OCI-LY1 (cell line): ENCODE measurements around the gene ATP8A2.
"Not testable (repeated sequence)": the region's sequence is repeated elsewhere in the genome, so short reads cannot be mapped to it uniquely, and the experiment has no call there.

Experiments used
- H2AFZ ChIP-seq: fragments of 200-600 bp; sonication (generic), shearing (Covaris generic); 2 replicates; pipeline ENCODE4 v1.6.0; 2014; ENCODE audit warnings: antibody characterized with exemption, mild to moderate bottlenecking, low read length
- H3F3A ChIP-seq: fragments of 200-600 bp; sonication (generic), shearing (Covaris generic); 2 replicates; pipeline ENCODE4 v1.6.0; 2014; ENCODE audit warnings: mild to moderate bottlenecking, antibody characterized with exemption, low read length, moderate library complexity; ENCODE audit not compliant: insufficient read depth
- H3K27ac ChIP-seq: fragments of 200-600 bp; sonication (generic); 2 replicates; pipeline ENCODE4 v1.5.1; 2014; ENCODE audit warnings: low read length, mixed run types, mild to moderate bottlenecking, low read depth; ENCODE audit not compliant: poor library complexity, severe bottlenecking
- H3K27me3 ChIP-seq: fragments of 200-600 bp; sonication (generic); 2 replicates; pipeline ENCODE4 v1.6.0; 2014; ENCODE audit warnings: antibody characterized with exemption, mild to moderate bottlenecking, low read length, moderate library complexity; ENCODE audit not compliant: insufficient read depth
- H3K36me3 ChIP-seq: fragments of 200-600 bp; sonication (generic); 2 replicates; pipeline ENCODE4 v1.6.1; 2014; ENCODE audit warnings: mild to moderate bottlenecking, antibody characterized with exemption, low read length, moderate library complexity, mixed read lengths; ENCODE audit not compliant: insufficient read depth
- H3K4me1 ChIP-seq: fragments of 200-600 bp; sonication (generic); 2 replicates; pipeline ENCODE4 v1.5.1; 2014; ENCODE audit warnings: mild to moderate bottlenecking, low read length, moderate library complexity; ENCODE audit not compliant: insufficient read depth, severe bottlenecking
- H3K4me2 ChIP-seq: fragments of 200-600 bp; sonication (generic), shearing (Covaris generic); 2 replicates; pipeline ENCODE4 v1.6.1; 2014; ENCODE audit warnings: low read length
- H3K4me3 ChIP-seq: fragments of 200-600 bp; sonication (generic); 2 replicates; pipeline ENCODE4 v1.5.1; 2014; ENCODE audit warnings: low read length, low read depth, mild to moderate bottlenecking, mixed read lengths; ENCODE audit not compliant: poor library complexity, severe bottlenecking
- H3K79me2 ChIP-seq: fragments of 200-600 bp; shearing (Covaris generic); 2 replicates; pipeline ENCODE4 v1.6.1; 2016; ENCODE audit warnings: mixed run types, low read length, mixed read lengths; ENCODE audit not compliant: insufficient read depth
- H3K9ac ChIP-seq: fragments of 200-600 bp; sonication (generic), shearing (Covaris generic); 2 replicates; pipeline ENCODE4 v1.6.1; 2014; ENCODE audit warnings: mild to moderate bottlenecking, low read length, mixed read lengths
- H3K9me2 ChIP-seq: fragments of 200-600 bp; sonication (generic), shearing (Covaris generic); 2 replicates; pipeline ENCODE4 v1.6.1; 2014; ENCODE audit warnings: low read depth, mild to moderate bottlenecking, low read length, mixed read lengths
- H3K9me3 ChIP-seq: fragments of 200-600 bp; shearing (Covaris generic); 2 replicates; pipeline ENCODE4 v1.6.1; 2014; ENCODE audit warnings: low read length, mixed read lengths
- H4K20me1 ChIP-seq: fragments of 200-600 bp; sonication (generic), shearing (Covaris generic); 2 replicates; pipeline ENCODE4 v1.6.0; 2016; ENCODE audit warnings: mild to moderate bottlenecking, low read length; ENCODE audit not compliant: insufficient read depth
- CTCF ChIP-seq: fragments of 200-600 bp; sonication (generic), shearing (Covaris generic); IDR thresholded peaks from 2 replicates; pipeline ENCODE4 v1.5.1; 2017; ENCODE audit warnings: mild to moderate bottlenecking, antibody characterized with exemption, low read length, moderate library complexity, mixed read lengths
- EZH2 ChIP-seq: fragments of 200-600 bp; sonication (generic), shearing (Covaris generic); IDR thresholded peaks from 2 replicates; pipeline ENCODE4 v1.8.0; 2017; ENCODE audit warnings: borderline replicate concordance, mixed run types, mild to moderate bottlenecking, antibody characterized with exemption, low read length, moderate library complexity, mixed read lengths

ATP8A2 gene

GRCh38 chr13:26061947-26062346 lies 690.2 kb downstream of the ATP8A2 start:
- Histone ChIP-seq H3K27me3 (no peaks in the 10 kb centered on the region), H3K9me3 (no peaks in the 10 kb centered on the region)
- TF ChIP-seq CTCF: no peak
- TF ChIP-seq EZH2: no peak

GRCh38 chr13:26062853-26063444 lies 691.2 kb downstream of the ATP8A2 start:
- H3K27me3 ChIP-seq: no peaks in the 10 kb centered on the region
- no peaks in the 10 kb centered on the region for H3K9me3 ChIP-seq
- H4K20me1 ChIP-seq: no peaks in the 10 kb centered on the region
- H3K4me3 ChIP-seq: no peak overlapping the region
- no peak overlapping the region for H3K4me2 ChIP-seq
- no peak overlapping the region for H2AFZ ChIP-seq
- H3K36me3 ChIP-seq: no peaks in the 10 kb centered on the region
- H3K79me2 ChIP-seq: no peaks in the 10 kb centered on the region
- TF ChIP-seq CTCF (peak; percentile 59; the same call in 1 of the 2 replicates), EZH2 (no peak)
- H3K9ac ChIP-seq: no peak overlapping the region
- H3F3A ChIP-seq: no peaks in the 10 kb centered on the region
- no peaks in the 10 kb centered on the region for H3K4me1 ChIP-seq
- no peak overlapping the region for H3K27ac ChIP-seq
- no peaks in the 10 kb centered on the region for H3K9me2 ChIP-seq

More at GRCh38 chr13:26061947-26062346, 690.2 kb downstream of the ATP8A2 start:
- Histone ChIP-seq H3K4me1 (no peaks in the 10 kb centered on the region), H3K9me2 (no peaks in the 10 kb centered on the region), H3K4me3 (no peak overlapping the region), H3K79me2 (no peaks in the 10 kb centered on the region), H3K9ac (no peak overlapping the region), H3K27ac (no peak overlapping the region), H3K4me2 (no peak overlapping the region), H2AFZ (no peak overlapping the region), H4K20me1 (no peaks in the 10 kb centered on the region), H3F3A (no peaks in the 10 kb centered on the region), H3K36me3 (no peaks in the 10 kb centered on the region)

- H3K36me3 ChIP-seq, H3K4me1 ChIP-seq, H3K4me2 ChIP-seq, H3K9ac ChIP-seq, H3K79me2 ChIP-seq, H3K27ac ChIP-seq, H3K9me3 ChIP-seq, H3K4me3 ChIP-seq, H3K27me3 ChIP-seq, H3F3A ChIP-seq, H4K20me1 ChIP-seq, H3K9me2 ChIP-seq, H2AFZ ChIP-seq: not testable (repeated sequence)
Observed at GRCh38 chr13:26066492-26066891, 694.7 kb downstream of the ATP8A2 start.

GRCh38 chr13:26067601-26068000 lies 695.8 kb downstream of the ATP8A2 start:
- Histone ChIP-seq H3K4me3 (no peak overlapping the region), H3F3A (no peaks in the 10 kb centered on the region), H3K36me3 (no peaks in the 10 kb centered on the region), H3K79me2 (no peaks in the 10 kb centered on the region), H3K27ac (no peak overlapping the region), H4K20me1 (no peaks in the 10 kb centered on the region), H3K9me3 (no peaks in the 10 kb centered on the region), H3K9me2 (no peaks in the 10 kb centered on the region), H3K4me2 (no peak overlapping the region), H3K4me1 (no peaks in the 10 kb centered on the region), H3K9ac (no peak overlapping the region), H3K27me3 (no peaks in the 10 kb centered on the region), H2AFZ (no peak overlapping the region)
- TF ChIP-seq EZH2 (no peak), CTCF (no peak)

- not testable (repeated sequence) for H3K27me3 ChIP-seq, H3K4me3 ChIP-seq, H3K79me2 ChIP-seq, H3F3A ChIP-seq, H3K9me3 ChIP-seq, H3K27ac ChIP-seq, H3K36me3 ChIP-seq, H3K9ac ChIP-seq, H3K4me1 ChIP-seq, H3K4me2 ChIP-seq, H2AFZ ChIP-seq, H3K9me2 ChIP-seq, H4K20me1 ChIP-seq
Observed at GRCh38 chr13:26068372-26068771, 696.6 kb downstream of the ATP8A2 start.
